Ishikawa (cell line): ENCODE measurements around the gene CD151.

Experiments
- CEBPB ChIP-seq: IDR thresholded peaks from 2 replicates; pipeline ENCODE4 v1.6.1; 2012
- CREB1 ChIP-seq: IDR thresholded peaks from 2 replicates; pipeline ENCODE4 v1.6.1; 2012; ENCODE audit warnings: low read depth
- EGR1 ChIP-seq: IDR thresholded peaks from 2 replicates; pipeline ENCODE4 v1.6.1; 2012
- EP300 ChIP-seq: IDR thresholded peaks from 2 replicates; pipeline ENCODE4 v1.6.1; 2012; ENCODE audit warnings: borderline replicate concordance
- FOXM1 ChIP-seq: IDR thresholded peaks from 2 replicates; pipeline ENCODE4 v1.6.1; 2012; ENCODE audit warnings: low read depth, borderline replicate concordance
- MAX ChIP-seq: IDR thresholded peaks from 2 replicates; pipeline ENCODE4 v1.6.1; 2012
- NFIC ChIP-seq: IDR thresholded peaks from 2 replicates; pipeline ENCODE4 v1.6.1; 2012
- RAD21 ChIP-seq: IDR thresholded peaks from 2 replicates; pipeline ENCODE4 v1.6.1; 2012; ENCODE audit warnings: low read depth
- REST ChIP-seq: IDR thresholded peaks from 2 replicates; pipeline ENCODE4 v1.6.1; 2012; ENCODE audit warnings: low read depth, mild to moderate bottlenecking
- TAF1 ChIP-seq: IDR thresholded peaks from 2 replicates; pipeline ENCODE4 v1.6.1; 2012; ENCODE audit warnings: low read depth, mild to moderate bottlenecking
- TCF12 ChIP-seq: IDR thresholded peaks from 2 replicates; pipeline ENCODE4 v1.6.1; 2012; ENCODE audit warnings: low read depth
- TEAD4 ChIP-seq: IDR thresholded peaks from 2 replicates; pipeline ENCODE4 v1.6.1; 2012
- USF1 ChIP-seq: IDR thresholded peaks from 2 replicates; pipeline ENCODE4 v1.6.1; 2012
- YY1 ChIP-seq: IDR thresholded peaks from 2 replicates; pipeline ENCODE4 v1.6.1; 2012; ENCODE audit warnings: low read depth
- ZBTB7A ChIP-seq: IDR thresholded peaks from 2 replicates; pipeline ENCODE4 v1.6.1; 2012; ENCODE audit warnings: low read depth

The CD151 gene

GRCh38 chr11:843086-843734, 10.5 kb downstream of the CD151 start:
- TF ChIP-seq TEAD4 (no peak), ZBTB7A (peak; percentile 93), CEBPB (no peak)

- TF ChIP-seq YY1 (no peak), EGR1 (no peak), CEBPB (no peak), CREB1 (no peak), USF1 (peak; percentile 47), EP300 (peak; percentile 51; the same call in 1 of the 2 replicates), TEAD4 (peak; percentile 99), FOXM1 (no peak), ZBTB7A (peak; percentile 92), REST (peak; percentile 51; the same call in 1 of the 2 replicates), MAX (peak; percentile 94), TCF12 (peak; percentile 46), NFIC (peak; percentile 56; the same call in 1 of the 2 replicates), TAF1 (no peak), RAD21 (no peak)
These were observed 11.3 kb downstream of the CD151 start for GRCh38 chr11:843818-844692.

GRCh38 chr11:844693-845644, 12.2 kb downstream of the CD151 start:
- TF ChIP-seq NFIC (peak; percentile 79), USF1 (peak; percentile 53; the same call in 1 of the 2 replicates), EGR1 (no peak), RAD21 (no peak), TAF1 (0 out of 2 replicates have a peak, but pooled peaks have one; percentile 22)

- TF ChIP-seq RAD21: no peak
- no peak for TF ChIP-seq EGR1
- TF ChIP-seq YY1: no peak
- no peak for TF ChIP-seq MAX
- TF ChIP-seq EP300: no peak
- no peak for TF ChIP-seq NFIC
- no peak for TF ChIP-seq REST
- TF ChIP-seq USF1: no peak
- no peak for TF ChIP-seq ZBTB7A
- no peak for TF ChIP-seq TEAD4
- TF ChIP-seq TAF1: no peak
- TF ChIP-seq CEBPB: no peak
- no peak for TF ChIP-seq CREB1
- no peak for TF ChIP-seq FOXM1
- TF ChIP-seq TCF12: no peak
These were observed 13.2 kb downstream of the CD151 start for GRCh38 chr11:845872-846495.
